ENCODE measurements around the gene TTC7B.

- TF ChIP-seq EZH2 (IDR thresholded peaks at IDR 0.05; ENCODE audit: borderline replicate concordance, low read length): no peak
- TF ChIP-seq CTCF (IDR thresholded peaks at IDR 0.05; ENCODE audit: low read length): no peak
Observed at GRCh38 chr14:90527978-90528377, 288.3 kb downstream of the TTC7B start.
